IMR-90 (cell line): ENCODE data around the gene NUBPL. TPM values are rescaled to one million over a fixed set of nuclear protein-coding genes. Genes with fewer than 3 reads are reported as not detected.

Experiments
- ATAC-seq: fragments of 200-7000 bp; cut with Tn5 transposase; 2 replicates; pipeline ENCODE4 v1.9.1; 2020; ENCODE audit warnings: low read depth, mild to moderate bottlenecking, moderate library complexity
- BruUV-seq: library from RNA; stranded (reverse); fragments of 400-500 nt; replicated peaks from 2 replicates; lab custom pipeline; 2021; lab: Mats Ljungman, UMichigan
- CTCF ChIA-PET: fragments of 300-600 bp; formaldehyde crosslinking; extraction: SDS; loops from one replicate; lab custom pipeline; 2021; ENCODE audit warnings: antibody characterized with exemption; lab: Yijun Ruan, JAX
- POLR2A ChIA-PET: fragments of 300-600 bp; sonication (Branson Sonifier 250); formaldehyde crosslinking; loops from one replicate; lab custom pipeline; 2022; ENCODE audit warnings: antibody characterized with exemption; ENCODE audit not compliant: unreplicated experiment; lab: Charles Lee
- DNase-seq: peaks from one replicate; pipeline ENCODE4 v3.0.0; 2013
- H2AFZ ChIP-seq: replicated peaks from 2 replicates; pipeline ENCODE3; 2013; ENCODE audit warnings: low read length, mild to moderate bottlenecking; ENCODE audit not compliant: poor library complexity
- H2AK5ac ChIP-seq: 2 replicates; pipeline ENCODE4 v1.6.1; 2013; ENCODE audit warnings: low read depth, low read length, inconsistent platforms
- H2AK9ac ChIP-seq: replicated peaks from 2 replicates; pipeline ENCODE3; 2013; ENCODE audit warnings: mild to moderate bottlenecking, low read depth, low read length, moderate library complexity; ENCODE audit not compliant: poor library complexity
- H2BK120ac ChIP-seq: 2 replicates; pipeline ENCODE4 v1.6.1; 2013; ENCODE audit warnings: low read depth, low read length, inconsistent platforms
- H2BK15ac ChIP-seq: 3 replicates; pipeline ENCODE4 v1.6.1; 2013; ENCODE audit warnings: low read depth, low read length, inconsistent platforms
- H2BK20ac ChIP-seq: 2 replicates; pipeline ENCODE4 v1.6.1; 2013; ENCODE audit warnings: low read depth, mild to moderate bottlenecking, inconsistent platforms, low read length, moderate library complexity
- H2BK5ac ChIP-seq: 2 replicates; pipeline ENCODE4 v1.6.1; 2013; ENCODE audit warnings: mild to moderate bottlenecking, low read depth, low read length, inconsistent platforms; ENCODE audit not compliant: poor library complexity, severe bottlenecking
- H3K14ac ChIP-seq: replicated peaks from 2 replicates; pipeline ENCODE4 v1.6.1; 2013; ENCODE audit warnings: low read depth, low read length, inconsistent platforms
- H3K18ac ChIP-seq: 2 replicates; pipeline ENCODE4 v1.6.1; 2013; ENCODE audit warnings: low read depth, low read length, control low read depth
- H3K23ac ChIP-seq: 2 replicates; pipeline ENCODE4 v1.6.1; 2013; ENCODE audit warnings: low read depth, low read length, inconsistent platforms
- H3K27ac ChIP-seq: 2 replicates; pipeline ENCODE4 v1.5.1; 2013; ENCODE audit warnings: mild to moderate bottlenecking, control low read depth, low read length; ENCODE audit not compliant: insufficient read depth
- H3K27me3 ChIP-seq: 2 replicates; pipeline ENCODE4 v1.6.1; 2013; ENCODE audit warnings: low read length; ENCODE audit not compliant: control insufficient read depth, insufficient read depth
- H3K36me3 ChIP-seq: 2 replicates; pipeline ENCODE4 v1.6.1; 2013; ENCODE audit warnings: low read length, mixed read lengths; ENCODE audit not compliant: control insufficient read depth, insufficient read depth
- H3K4ac ChIP-seq: 2 replicates; pipeline ENCODE4 v1.6.1; 2013; ENCODE audit warnings: low read depth, low read length, inconsistent platforms
- H3K4me1 ChIP-seq: 2 replicates; pipeline ENCODE4 v1.6.1; 2013; ENCODE audit warnings: low read length, mixed read lengths; ENCODE audit not compliant: control insufficient read depth, insufficient read depth
- H3K4me2 ChIP-seq: 2 replicates; pipeline ENCODE4 v1.6.1; 2013; ENCODE audit warnings: low read depth, mild to moderate bottlenecking, control low read depth, low read length, moderate library complexity
- H3K4me3 ChIP-seq: 2 replicates; pipeline ENCODE4 v1.5.1; 2013; ENCODE audit warnings: low read depth, mild to moderate bottlenecking, control low read depth, low read length, moderate library complexity; ENCODE audit not compliant: insufficient read depth
- H3K56ac ChIP-seq: 2 replicates; pipeline ENCODE4 v1.6.1; 2013; ENCODE audit warnings: low read length, inconsistent platforms; ENCODE audit not compliant: insufficient read depth; ENCODE audit errors: extremely low read depth
- H3K79me1 ChIP-seq, 2 experiments: 2 replicates each; pipeline ENCODE4 v1.6.1; 2013; ENCODE audit warnings: low read length in 2 of 2, inconsistent platforms in 1 of 2, low read depth in 1 of 2
- H3K9ac ChIP-seq: 2 replicates; pipeline ENCODE4 v1.6.1; 2013; ENCODE audit warnings: low read depth, low read length, control low read depth
- H3K9me1 ChIP-seq: 2 replicates; pipeline ENCODE4 v1.6.1; 2013; ENCODE audit warnings: low read length, inconsistent platforms; ENCODE audit not compliant: insufficient read depth
- H3K9me3 ChIP-seq: 2 replicates; pipeline ENCODE4 v1.6.1; 2013; ENCODE audit warnings: low read length; ENCODE audit not compliant: control insufficient read depth, insufficient read depth
- H4K20me1 ChIP-seq: 2 replicates; pipeline ENCODE4 v1.6.1; 2013; ENCODE audit warnings: low read length, inconsistent platforms; ENCODE audit not compliant: insufficient read depth
- H4K5ac ChIP-seq: 2 replicates; pipeline ENCODE4 v1.6.1; 2013; ENCODE audit warnings: mild to moderate bottlenecking, low read depth, low read length, control low read depth
- H4K8ac ChIP-seq, 2 experiments: 2 replicates each; pipeline ENCODE4 v1.6.1; 2013; ENCODE audit warnings: low read depth in 2 of 2, low read length in 2 of 2, control low read depth in 1 of 2, inconsistent platforms in 1 of 2
- H4K91ac ChIP-seq: 2 replicates; pipeline ENCODE4 v1.6.1; 2013; ENCODE audit warnings: low read depth, low read length, inconsistent platforms; ENCODE audit not compliant: insufficient read depth
- BHLHE40 ChIP-seq: fragments of 150-350 bp; IDR thresholded peaks from 2 replicates; pipeline ENCODE4 v1.6.1; 2016; ENCODE audit warnings: mild to moderate bottlenecking, low read depth, low read length
- CEBPB ChIP-seq: IDR thresholded peaks from 2 replicates; pipeline ENCODE4 v1.6.1; 2012; ENCODE audit warnings: low read depth, low read length, improper control_type of control experiment
- CHD1 ChIP-seq: IDR thresholded peaks from 2 replicates; pipeline ENCODE4 v1.6.1; 2012; ENCODE audit warnings: low read depth, low read length, improper control_type of control experiment
- CTCF ChIP-seq: conservative IDR thresholded peaks from 2 replicates; pipeline ENCODE4 v1.5.1; 2012; ENCODE audit warnings: mild to moderate bottlenecking, low read depth, low read length, improper control_type of control experiment
- ELK1 ChIP-seq: fragments of 150-350 bp; IDR thresholded peaks from 2 replicates; pipeline ENCODE4 v1.6.1; 2016; ENCODE audit warnings: low read depth, mild to moderate bottlenecking, low read length, moderate library complexity, borderline replicate concordance
- FOS ChIP-seq: fragments of 150-350 bp; IDR thresholded peaks from 2 replicates; pipeline ENCODE4 v1.6.1; 2016; ENCODE audit warnings: low read depth, low read length
- MAFK ChIP-seq: IDR thresholded peaks from 2 replicates; pipeline ENCODE4 v1.6.1; 2012; ENCODE audit warnings: low read depth, low read length, improper control_type of control experiment
- MAZ ChIP-seq: IDR thresholded peaks from 2 replicates; pipeline ENCODE4 v1.6.1; 2012; ENCODE audit warnings: low read depth, mild to moderate bottlenecking, low read length, improper control_type of control experiment, moderate library complexity, borderline replicate concordance
- MXI1 ChIP-seq: IDR thresholded peaks from 2 replicates; pipeline ENCODE4 v1.6.1; 2012; ENCODE audit warnings: low read depth, mild to moderate bottlenecking, low read length, moderate library complexity, borderline replicate concordance
- NFE2L2 ChIP-seq: fragments of 150-350 bp; IDR thresholded peaks from 2 replicates; pipeline ENCODE4 v1.6.1; 2016; ENCODE audit warnings: low read depth, mild to moderate bottlenecking, low read length
- POLR2A ChIP-seq: IDR thresholded peaks from 2 replicates; pipeline ENCODE4 v1.6.1; 2012; ENCODE audit warnings: mild to moderate bottlenecking, low read depth, low read length
- RAD21 ChIP-seq: IDR thresholded peaks from 2 replicates; pipeline ENCODE4 v1.6.1; 2012; ENCODE audit warnings: low read length, improper control_type of control experiment
- RCOR1 ChIP-seq: IDR thresholded peaks from 2 replicates; pipeline ENCODE4 v1.6.1; 2012; ENCODE audit warnings: mild to moderate bottlenecking, low read length, improper control_type of control experiment; ENCODE audit not compliant: insufficient replicate concordance
- RFX5 ChIP-seq: IDR thresholded peaks from 2 replicates; pipeline ENCODE4 v1.8.0; 2012; ENCODE audit warnings: low read depth, mild to moderate bottlenecking, low read length, moderate library complexity
- SMC3 ChIP-seq: fragments of 150-350 bp; IDR thresholded peaks from 2 replicates; pipeline ENCODE4 v1.6.1; 2016; ENCODE audit warnings: low read depth, mild to moderate bottlenecking, antibody characterized with exemption, low read length, moderate library complexity
- WGBS, 2 experiments: methylation state at CpG; one replicate each; pipeline versions ENCODE4 v1.1.5 to v1.1.7; 2013; ENCODE audit warnings: missing lambda C conversion rate in 2 of 2; ENCODE audit not compliant: insufficient read length in 1 of 2; ENCODE audit errors: extremely low coverage in 2 of 2; 5-methylcytosine and 5-hydroxymethylcytosine counted together
- dilution Hi-C: fragments of 300-500 bp; cut with HindIII; formaldehyde crosslinking; loops from one replicate; pipeline ENCODE4 v1.14.3; 2018; ENCODE audit warnings: low sequenced_read_pairs; ENCODE audit not compliant: unreplicated experiment
- in situ Hi-C: fragments of 300-500 bp; cut with MboI; formaldehyde crosslinking; loops from 3 replicates; pipeline ENCODE4 v1.14.3; 2019; ENCODE audit warnings: low sequenced_read_pairs, inconsistent platforms, mixed read lengths
- intact Hi-C: fragments of 100-400 bp; cut with micrococcal nuclease; formaldehyde crosslinking; loops from 2 replicates; pipeline ENCODE4 v1.10.0; 2022
- polyA plus RNA-seq, 3 experiments: library from polyadenylated mRNA; depleted of rRNA; stranded (reverse); fragments of >200 nt; gene quantifications; 2 replicates each; pipeline ENCODE4 v1.2.3, GENCODE V29; 2012; ENCODE audit warnings: low replicate concordance in 1 of 3
- total RNA-seq: library from RNA; depleted of rRNA; stranded (reverse); fragments of >200 nt; gene quantifications from 2 replicates; pipeline ENCODE4 v1.2.3, GENCODE V29; 2012
- TF ChIP-seq, protein P1 (sequence below): fragments of 150-350 bp; IDR thresholded peaks from 2 replicates; pipeline ENCODE4 v1.6.1; 2017; ENCODE audit warnings: mild to moderate bottlenecking, antibody characterized with exemption, low read length, low read depth

NUBPL gene
- total and polyA plus RNA-seq, 2 of the 4 experiments (the other 2 are of a cell fraction) = 5.4 to 11.5 TPM

DNA sequence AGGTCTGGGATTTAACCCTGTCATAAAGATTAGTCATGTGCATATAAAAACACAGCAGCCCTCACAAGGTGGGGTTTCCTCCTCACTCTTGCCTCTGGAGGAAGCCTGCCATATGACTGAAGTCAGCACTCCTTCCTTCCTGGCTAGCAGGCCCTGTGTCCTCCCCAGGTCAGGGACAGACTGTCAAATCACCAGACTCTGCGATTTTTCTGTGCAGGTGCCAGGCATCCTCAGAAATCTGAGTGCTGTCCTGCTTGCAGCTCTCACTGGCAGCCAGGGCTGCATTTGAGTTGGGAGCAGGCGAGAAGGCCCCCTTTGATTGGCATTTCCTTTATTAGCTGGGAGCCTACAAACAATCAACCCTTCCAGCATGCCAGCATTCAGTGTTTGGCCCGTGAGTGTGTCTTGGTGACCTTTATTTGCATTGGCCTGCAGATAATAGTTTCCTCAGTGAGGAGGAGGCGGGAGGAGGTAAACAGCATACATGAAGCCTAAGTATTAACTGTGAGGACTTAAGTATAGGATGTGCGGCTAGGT is 332.1 kb downstream of the NUBPL start:
- Histone ChIP-seq H2BK15ac (no peak overlapping the region), H3K4ac (peak overlapping the region; percentile 17; the same call in 1 of the 2 replicates), H2BK5ac (no peak overlapping the region), H3K9me3 (no peaks in the 10 kb centered on the region), H3K4me1 (peaks cover 12% of the 10 kb centered on the region), H3K4me3 (no peak overlapping the region), H2AK9ac (no peak overlapping the region), H2AK5ac (peak overlapping the region; percentile 31; the same call in 1 of the 2 replicates), H2BK20ac (no peak overlapping the region), H3K27me3 (no peaks in the 10 kb centered on the region), H4K91ac (no peak overlapping the region), H2BK120ac (no peak overlapping the region; the same call in 1 of the 2 replicates), H4K5ac (no peak overlapping the region), H3K27ac (no peak overlapping the region), H3K9me1 (peaks cover 10% of the 10 kb centered on the region), H2AFZ (no peak overlapping the region), H3K23ac (no peak overlapping the region), H3K9ac (no peak overlapping the region), H4K20me1 (no peaks in the 10 kb centered on the region), H3K4me2 (no peak overlapping the region), H3K14ac (no peak overlapping the region), H3K36me3 (no peaks in the 10 kb centered on the region), H3K79me1 (no peaks in the 10 kb centered on the region), H3K18ac (no peak overlapping the region), H3K56ac (no peak overlapping the region), H4K8ac (no peak overlapping the region)
- DNase-seq (peak; percentile 39), ATAC-seq (no peak)
- TF ChIP-seq SMC3 = no peak
- TF ChIP-seq BHLHE40 = no peak
- TF ChIP-seq RCOR1 = no peak
- no peak for TF ChIP-seq NFE2L2
- no peak for TF ChIP-seq MAFK
- TF ChIP-seq MXI1 = no peak
- no peak for TF ChIP-seq CEBPB
- no peak for TF ChIP-seq MAZ
- no peak for TF ChIP-seq POLR2A
- TF ChIP-seq RFX5 = no peak
- no peak for TF ChIP-seq FOS
- no peak for TF ChIP-seq RAD21
- no peak for TF ChIP-seq CHD1
- no peak for TF ChIP-seq ELK1
- TF ChIP-seq, protein P1, sequence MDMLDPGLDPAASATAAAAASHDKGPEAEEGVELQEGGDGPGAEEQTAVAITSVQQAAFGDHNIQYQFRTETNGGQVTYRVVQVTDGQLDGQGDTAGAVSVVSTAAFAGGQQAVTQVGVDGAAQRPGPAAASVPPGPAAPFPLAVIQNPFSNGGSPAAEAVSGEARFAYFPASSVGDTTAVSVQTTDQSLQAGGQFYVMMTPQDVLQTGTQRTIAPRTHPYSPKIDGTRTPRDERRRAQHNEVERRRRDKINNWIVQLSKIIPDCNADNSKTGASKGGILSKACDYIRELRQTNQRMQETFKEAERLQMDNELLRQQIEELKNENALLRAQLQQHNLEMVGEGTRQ = no peak
- TF ChIP-seq CTCF = no peak
- CTCF ChIA-PET = no interaction called here
- in situ Hi-C loops = no loop called here
- intact Hi-C loops = no loop called here
- BruUV-seq = no TSS peak
- no CpG with 5 or more reads among the region's 5 CpGs for WGBS, 2 experiments
- POLR2A ChIA-PET = no interaction called here
- dilution Hi-C loops = no loop called here
